Glomerular visceral epithelial cell (primary cell): Measurements from ENCODE around the gene TAF8.

Source experiments
- DNase-seq: peaks from one replicate; pipeline ENCODE4 v3.0.0-alpha.2; 2016; ENCODE audit errors: extremely low spot score

Gene TAF8

GRCh38 chr6:42051268-42051653, 937 bp downstream of the TAF8 start:
- no peak for DNase-seq

DNA sequence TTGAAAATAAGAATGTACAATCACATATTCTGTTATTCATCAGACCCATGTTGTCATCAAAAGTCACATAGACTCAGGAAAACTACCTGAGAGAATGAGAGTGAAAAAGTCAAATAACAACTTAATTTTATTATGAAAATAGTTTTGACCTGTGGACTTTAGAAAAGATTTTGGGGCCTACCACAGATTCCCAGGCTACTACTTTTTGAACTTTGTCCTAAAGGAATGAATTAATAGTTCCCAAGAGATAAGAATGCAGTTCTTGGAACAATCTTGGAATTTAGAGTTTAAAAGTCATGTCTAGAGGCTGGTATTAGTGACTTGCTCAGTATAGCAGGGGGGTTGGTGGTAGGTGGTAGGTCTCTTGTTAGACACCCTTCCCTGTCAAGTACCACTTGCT, 3.3 kb downstream of the TAF8 start:
- no peak for DNase-seq

GRCh38 chr6:42059743-42060142, 9.4 kb downstream of the TAF8 start:
- no peak for DNase-seq

DNA sequence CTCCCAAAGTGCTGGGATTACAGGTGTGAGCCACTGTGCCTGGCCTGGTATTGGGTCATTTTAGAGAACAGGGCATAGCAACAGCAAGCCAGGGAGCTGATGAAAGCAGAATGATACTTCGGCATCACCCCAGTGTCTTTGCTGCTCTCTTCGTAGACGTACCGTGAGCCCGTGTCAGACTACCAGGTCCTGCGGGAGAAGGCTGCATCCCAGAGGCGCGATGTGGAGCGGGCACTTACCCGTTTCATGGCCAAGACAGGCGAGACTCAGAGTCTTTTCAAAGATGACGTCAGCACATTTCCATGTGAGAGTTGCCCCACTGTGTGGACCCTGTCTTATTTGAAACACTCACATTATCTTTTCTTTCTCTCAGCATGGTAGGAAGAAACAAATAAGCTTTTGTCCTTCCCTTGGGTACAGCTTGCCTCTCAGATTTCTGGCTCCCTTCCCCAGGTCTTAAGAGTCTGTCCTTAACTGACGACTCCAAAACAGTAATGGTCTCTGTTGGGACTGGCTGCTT, 15.9 kb downstream of the TAF8 start:
- DNase-seq: no peak

DNA sequence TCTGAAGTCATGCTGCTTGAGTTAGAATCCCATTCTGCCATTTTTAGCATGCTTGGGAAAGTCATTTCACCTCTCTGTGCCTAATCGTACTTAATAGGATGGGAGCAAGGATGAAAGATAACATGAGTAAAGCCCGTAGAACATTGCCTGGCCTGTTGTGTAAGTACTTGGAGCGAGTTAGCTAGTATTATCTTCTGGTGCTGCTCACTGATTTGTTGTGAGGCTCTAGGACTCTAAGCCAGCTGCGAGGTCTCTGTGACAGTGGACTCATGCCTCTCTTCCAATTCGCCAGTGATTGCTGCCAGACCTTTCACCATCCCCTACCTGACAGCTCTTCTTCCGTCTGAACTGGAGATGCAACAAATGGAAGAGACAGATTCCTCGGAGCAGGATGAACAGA, 17.8 kb downstream of the TAF8 start:
- DNase-seq: no peak

- DNase-seq: no peak
Measured at GRCh38 chr6:42068872-42069522, 18.7 kb downstream of the TAF8 start.

- DNase-seq: no peak
Measured at GRCh38 chr6:42071881-42072583, 21.7 kb downstream of the TAF8 start.

DNA sequence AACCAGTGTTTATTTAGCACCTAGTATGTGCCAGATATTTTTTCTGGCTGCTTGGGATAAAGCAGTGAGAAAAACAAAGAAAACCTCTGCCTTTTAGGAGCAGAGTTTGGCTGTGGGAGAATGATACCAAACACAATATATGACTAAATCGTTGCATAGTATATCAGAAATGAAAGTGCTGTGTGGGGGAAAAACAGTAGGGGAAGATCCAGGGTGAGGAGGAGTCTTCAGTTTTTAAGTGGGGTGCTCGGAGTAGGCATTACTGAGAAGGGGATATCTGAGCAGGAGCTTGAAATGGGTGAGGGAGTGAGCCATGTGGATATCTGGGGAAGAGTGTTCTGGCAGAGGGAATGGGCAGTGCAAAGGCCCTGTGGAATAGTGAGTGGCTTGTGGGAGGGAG, 23.0 kb downstream of the TAF8 start:
- no peak for DNase-seq

GRCh38 chr6:42075159-42075838, 25.0 kb downstream of the TAF8 start:
- peak; percentile 84 for DNase-seq

DNA sequence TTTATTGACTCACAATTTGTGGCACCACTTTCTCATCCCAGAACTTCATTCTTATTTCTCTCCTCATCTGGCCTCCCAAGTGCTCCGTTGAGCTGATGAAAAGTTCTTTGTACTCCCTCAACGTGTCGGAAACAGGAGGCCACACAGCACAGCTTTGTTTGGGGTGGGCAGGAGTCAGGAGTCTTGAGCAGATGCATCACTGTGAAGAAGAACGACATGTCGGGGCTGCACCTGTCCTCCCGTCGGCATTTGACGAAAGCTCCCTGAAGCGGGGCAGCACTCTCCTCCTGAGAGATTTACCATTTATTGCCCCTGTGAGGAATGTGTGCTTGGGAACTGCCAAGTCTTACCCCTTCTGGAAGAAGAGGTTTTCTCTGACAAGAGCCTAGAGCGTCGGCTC, 28.1 kb downstream of the TAF8 start:
- no peak for DNase-seq

DNA sequence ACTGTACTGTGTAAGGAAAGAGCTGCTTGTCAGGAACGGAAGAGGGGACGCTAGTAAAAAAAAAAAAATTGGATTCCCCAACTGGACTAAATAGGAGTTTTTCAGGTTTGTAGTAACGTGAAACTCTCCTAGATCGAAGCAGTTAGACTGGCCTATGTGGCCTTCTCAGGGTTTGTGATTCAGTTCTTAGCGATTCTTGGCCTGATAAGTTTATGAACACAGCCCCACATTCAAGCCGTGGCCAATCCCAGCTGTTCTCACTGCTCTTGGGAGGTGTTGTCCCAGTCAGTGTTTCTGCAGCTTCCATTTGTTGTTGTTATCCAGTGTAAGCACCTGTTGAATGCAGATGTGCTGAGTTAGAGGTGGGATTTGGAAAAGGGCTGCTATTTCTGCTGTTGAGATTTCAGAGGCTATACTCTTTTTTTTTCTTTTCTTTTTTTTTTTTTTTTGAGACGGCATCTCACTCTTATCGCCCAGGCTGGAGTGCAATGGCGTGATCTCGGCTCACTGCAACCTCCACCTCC, 29.7 kb downstream of the TAF8 start:
- DNase-seq: no peak

DNA sequence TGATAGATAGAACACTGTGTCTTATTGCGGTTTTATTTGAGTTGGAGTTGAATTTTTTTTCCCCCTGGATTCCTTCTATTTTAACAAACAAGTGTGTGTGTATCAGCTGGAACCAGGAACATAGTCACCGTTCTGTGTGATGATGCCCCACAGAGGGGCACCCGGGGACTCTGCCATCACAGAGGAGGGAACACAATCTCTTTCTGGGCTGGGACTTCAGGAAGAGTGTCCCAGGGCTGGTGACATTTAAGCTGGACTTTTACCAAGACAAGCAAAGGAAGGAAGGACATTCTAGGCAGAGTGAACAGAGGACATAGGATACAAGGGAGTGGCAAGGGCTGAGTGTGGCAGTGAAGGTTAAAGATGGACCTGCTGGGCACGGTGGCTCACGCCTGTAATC, 33.2 kb downstream of the TAF8 start:
- DNase-seq: no peak

DNA sequence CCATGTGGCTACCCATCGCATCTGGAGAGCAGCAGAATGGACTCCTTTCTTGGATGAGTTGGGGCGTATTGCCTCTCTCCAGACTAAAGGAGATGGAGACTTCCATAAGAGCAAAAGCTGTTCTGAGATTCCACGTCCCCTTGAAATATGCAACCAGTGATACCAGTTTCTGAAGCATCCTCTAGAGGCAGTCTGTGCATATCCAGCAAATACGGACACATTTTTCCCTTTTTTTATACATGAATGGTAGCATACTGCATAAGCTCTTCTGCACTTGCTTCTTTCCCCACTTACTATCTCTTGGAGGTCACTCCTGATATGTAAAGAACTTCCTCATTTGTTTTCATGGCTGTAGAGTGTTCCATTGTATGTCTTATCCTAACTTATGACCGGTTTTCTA, 34.6 kb downstream of the TAF8 start:
- DNase-seq: no peak

DNA sequence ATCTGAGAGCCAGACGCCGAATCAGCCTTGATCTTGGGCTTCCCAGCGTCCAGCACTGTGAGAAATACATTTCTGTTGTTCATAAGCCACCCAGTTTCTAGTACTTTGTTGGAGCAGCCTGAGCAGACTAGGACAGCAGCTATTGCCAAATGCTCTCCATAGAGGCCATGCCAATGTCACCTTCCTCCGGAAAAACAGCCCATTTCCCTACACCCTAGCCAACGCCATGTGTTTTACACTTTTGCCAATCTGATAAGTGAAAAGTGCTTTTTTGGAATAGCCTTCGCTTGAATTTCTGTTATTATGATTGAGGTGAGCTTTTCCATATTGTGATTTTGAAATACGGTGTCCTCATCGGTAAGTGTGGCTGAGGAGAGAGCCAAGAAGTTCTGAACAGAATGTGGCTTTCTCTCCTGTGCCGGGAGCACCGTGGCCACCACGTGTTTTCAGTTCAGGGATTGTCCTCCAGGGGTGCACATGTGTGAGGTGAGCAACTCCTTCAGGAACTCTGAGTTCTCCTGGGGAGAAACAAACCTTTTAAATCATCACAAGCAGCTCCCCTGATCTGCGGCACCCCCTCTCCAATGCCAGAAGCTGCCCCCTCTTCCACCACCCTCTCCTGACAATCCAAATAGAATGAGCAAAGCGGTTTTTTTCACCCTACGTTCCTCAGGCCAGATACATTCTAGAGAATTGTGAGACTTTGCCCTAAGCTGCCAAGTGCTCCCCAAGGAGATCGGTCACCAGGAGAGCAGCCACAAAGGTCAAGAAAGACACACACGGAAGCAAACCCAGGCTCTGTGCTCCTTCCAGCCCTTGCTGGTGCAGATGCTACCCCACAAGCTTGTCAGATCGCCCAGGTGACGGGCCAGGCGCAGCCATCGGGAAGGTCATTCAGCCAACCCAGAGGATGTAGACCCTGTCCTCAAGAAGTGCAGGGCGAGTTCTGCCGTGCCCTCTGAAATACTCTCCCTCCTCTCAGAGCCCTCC, 36.0 kb downstream of the TAF8 start:
- DNase-seq: no peak

GRCh38 chr6:42088101-42088591, 37.8 kb downstream of the TAF8 start:
- DNase-seq: peak; percentile 88

DNA sequence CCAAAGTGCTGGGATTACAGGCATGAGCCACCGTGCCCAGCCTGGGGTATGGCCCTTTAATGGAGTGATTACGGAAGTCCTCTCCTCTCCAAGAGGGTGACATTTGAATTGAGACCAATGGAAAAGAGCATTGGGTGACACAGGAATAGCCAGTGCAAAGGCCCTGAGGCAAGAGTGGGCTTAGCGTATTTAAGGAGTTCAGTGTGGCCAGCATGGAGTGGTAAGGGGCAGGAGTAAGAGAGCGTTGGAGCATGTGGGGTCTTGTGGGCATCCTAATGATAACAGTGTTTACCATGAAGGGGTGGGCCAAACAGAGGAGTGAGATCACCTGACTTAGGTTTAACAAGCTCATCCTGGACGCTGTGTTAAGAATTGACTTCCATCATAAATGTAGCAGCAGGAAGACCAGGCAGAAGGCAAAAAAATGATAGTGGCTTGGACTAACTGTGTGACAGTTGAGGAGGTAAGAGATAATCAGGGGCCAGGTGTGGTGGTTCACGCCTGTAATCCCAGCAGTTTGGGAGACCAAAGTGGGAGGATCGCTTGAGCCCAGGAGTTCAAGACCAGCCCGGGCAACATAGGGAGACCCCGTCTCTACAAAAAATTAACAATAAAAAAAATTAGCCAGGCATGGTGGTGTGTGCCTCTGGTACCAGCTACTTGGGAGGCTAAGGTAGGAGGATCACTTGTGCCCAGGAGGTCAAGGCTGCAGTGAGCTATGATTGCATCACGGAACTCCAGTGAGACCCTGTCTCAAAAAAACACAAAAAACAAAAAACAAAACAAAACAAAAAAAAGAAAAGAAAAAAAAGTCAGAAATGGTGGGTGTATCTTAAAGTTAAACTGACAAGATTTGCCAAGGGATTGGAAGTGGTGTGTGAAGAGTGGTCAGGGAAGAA, 40.7 kb downstream of the TAF8 start:
- no peak for DNase-seq

DNA sequence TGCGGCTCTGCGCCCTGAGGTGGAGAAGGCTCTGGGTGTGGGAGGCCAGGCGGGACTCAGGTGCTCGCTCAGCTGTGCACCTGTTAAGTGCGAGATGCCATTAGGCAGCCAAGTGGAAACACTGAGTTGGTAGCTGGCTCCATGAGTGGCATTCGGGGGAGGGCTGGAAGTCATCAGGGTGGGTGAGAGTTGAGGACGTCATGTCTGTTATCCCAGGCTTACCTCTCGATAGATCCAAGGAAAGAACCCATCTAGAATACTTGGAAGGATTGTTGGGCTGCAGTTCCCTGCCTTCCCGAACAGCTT, 41.3 kb downstream of the TAF8 start:
- peak; percentile 47 for DNase-seq

GRCh38 chr6:42093582-42094329, 43.4 kb downstream of the TAF8 start:
- DNase-seq: no peak

DNA sequence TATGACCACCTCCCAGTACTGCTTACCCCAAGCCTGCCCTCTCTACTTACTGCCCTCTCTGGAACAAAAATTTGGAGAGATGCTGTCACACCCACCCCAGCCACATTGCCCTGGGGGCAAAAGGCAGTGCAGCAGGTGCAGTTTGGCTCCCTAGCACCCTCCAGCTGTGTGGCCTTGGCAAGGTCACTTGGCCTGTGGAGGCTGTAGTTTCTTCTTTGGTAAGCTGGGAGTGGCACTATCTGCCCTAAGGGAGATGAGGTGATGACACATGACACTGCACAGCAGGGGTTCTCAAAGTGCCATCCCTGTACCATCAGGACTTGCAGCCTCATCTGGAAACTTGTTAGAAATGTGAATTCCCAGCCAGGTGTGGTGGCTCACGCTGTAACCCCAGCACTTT, 44.8 kb downstream of the TAF8 start:
- no peak for DNase-seq
